ENCODE data around the gene PRSS57. TPM values are rescaled to one million over a fixed set of nuclear protein-coding genes. Genes with fewer than 3 reads are reported as not detected.

The PRSS57 gene
- polyA plus RNA-seq, 1 donor (not counting 4 experiments of a cell fraction or from before 2014, with no cell fraction given): not detected

DNA sequence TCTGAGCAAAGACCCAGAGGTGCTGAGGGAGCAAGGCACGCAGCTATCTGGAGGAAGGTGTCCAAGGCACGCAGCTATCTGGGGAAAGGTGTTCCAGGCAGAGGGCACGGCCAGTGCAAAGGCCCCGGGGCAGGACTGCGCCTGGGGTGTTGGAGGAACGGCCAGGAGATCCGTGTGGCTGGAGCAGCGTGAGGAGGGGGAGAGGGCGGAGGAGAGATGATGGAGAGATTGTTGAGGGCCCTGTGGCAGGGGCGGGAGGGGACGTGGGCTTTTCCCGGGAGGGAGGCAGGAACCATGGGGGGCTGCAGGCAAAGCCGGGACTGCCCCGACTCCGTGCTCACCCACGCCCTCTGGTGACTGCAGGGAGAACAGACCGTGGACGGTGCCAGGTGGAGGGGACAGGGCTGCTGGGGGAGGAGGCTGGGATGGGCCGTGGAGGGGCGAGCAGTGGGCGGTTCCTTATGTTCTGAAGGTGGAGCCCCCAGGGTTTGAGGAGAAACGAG lies 42.4 kb upstream of the PRSS57 start:
- no peak for DNase-seq (ENCODE audit: low read depth, low spot score)
- dilution Hi-C loops (cut with MboI; ENCODE audit: extremely low pct_ligation_motif_present, low sequenced_read_pairs): no loop called here
- H3K27me3 ChIP-seq (ENCODE audit: control insufficient read depth, extremely low read depth, insufficient read depth, low read length): no peaks in the 10 kb centered on the region
- no peak for TF ChIP-seq EZH2 (IDR thresholded peaks at IDR 0.05; ENCODE audit: low read length)
- TF ChIP-seq, protein P1, sequence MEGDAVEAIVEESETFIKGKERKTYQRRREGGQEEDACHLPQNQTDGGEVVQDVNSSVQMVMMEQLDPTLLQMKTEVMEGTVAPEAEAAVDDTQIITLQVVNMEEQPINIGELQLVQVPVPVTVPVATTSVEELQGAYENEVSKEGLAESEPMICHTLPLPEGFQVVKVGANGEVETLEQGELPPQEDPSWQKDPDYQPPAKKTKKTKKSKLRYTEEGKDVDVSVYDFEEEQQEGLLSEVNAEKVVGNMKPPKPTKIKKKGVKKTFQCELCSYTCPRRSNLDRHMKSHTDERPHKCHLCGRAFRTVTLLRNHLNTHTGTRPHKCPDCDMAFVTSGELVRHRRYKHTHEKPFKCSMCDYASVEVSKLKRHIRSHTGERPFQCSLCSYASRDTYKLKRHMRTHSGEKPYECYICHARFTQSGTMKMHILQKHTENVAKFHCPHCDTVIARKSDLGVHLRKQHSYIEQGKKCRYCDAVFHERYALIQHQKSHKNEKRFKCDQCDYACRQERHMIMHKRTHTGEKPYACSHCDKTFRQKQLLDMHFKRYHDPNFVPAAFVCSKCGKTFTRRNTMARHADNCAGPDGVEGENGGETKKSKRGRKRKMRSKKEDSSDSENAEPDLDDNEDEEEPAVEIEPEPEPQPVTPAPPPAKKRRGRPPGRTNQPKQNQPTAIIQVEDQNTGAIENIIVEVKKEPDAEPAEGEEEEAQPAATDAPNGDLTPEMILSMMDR (optimal IDR thresholded peaks at IDR 0.05 in 1 of 3, IDR thresholded peaks at IDR 0.05 in 1 of 3, conservative IDR thresholded peaks at IDR 0.05 in 1 of 3; ENCODE audit: extremely low read depth in 1 of 3, insufficient read depth in 2 of 3, low read length in 3 of 3): peak; percentile 39 to 86 (median 76)
- H3K4me1 ChIP-seq (ENCODE audit: control insufficient read depth, extremely low read depth, insufficient read depth, low read length): no peaks in the 10 kb centered on the region
- FAIRE-seq: no peak
- no peaks in the 10 kb centered on the region for H3K79me2 ChIP-seq (ENCODE audit: control insufficient read depth, insufficient read depth, low read length)
- H3K9me1 ChIP-seq (ENCODE audit: control insufficient read depth, extremely low read depth, insufficient read depth, low read length): no peaks in the 10 kb centered on the region
- no peak overlapping the region for H3K9ac ChIP-seq (ENCODE audit: control insufficient read depth, extremely low read depth, insufficient read depth, low read length)
- no peak overlapping the region for H3K4me2 ChIP-seq (ENCODE audit: control insufficient read depth, extremely low read depth, insufficient read depth, low read depth, low read length)
- H4K20me1 ChIP-seq (ENCODE audit: control insufficient read depth, extremely low read depth, insufficient read depth, low read length): no peaks in the 10 kb centered on the region
- H3K27ac ChIP-seq (ENCODE audit: control insufficient read depth, insufficient read depth, low read length): no peak overlapping the region
- H3K9me3 ChIP-seq (ENCODE audit: control insufficient read depth, low read depth, low read length): no peaks in the 10 kb centered on the region
- H3K4me3 ChIP-seq (ENCODE audit: control insufficient read depth in 2 of 3, extremely low read depth in 1 of 3, insufficient read depth in 2 of 3, low read depth in 1 of 3, low read length in 3 of 3): no peak overlapping the region
- no peak overlapping the region for H2AFZ ChIP-seq (ENCODE audit: control insufficient read depth, low read length)
- no peaks in the 10 kb centered on the region for H3K36me3 ChIP-seq (ENCODE audit: control insufficient read depth in 2 of 2, extremely low read depth in 1 of 2, insufficient read depth in 2 of 2, low read length in 2 of 2)

DNA sequence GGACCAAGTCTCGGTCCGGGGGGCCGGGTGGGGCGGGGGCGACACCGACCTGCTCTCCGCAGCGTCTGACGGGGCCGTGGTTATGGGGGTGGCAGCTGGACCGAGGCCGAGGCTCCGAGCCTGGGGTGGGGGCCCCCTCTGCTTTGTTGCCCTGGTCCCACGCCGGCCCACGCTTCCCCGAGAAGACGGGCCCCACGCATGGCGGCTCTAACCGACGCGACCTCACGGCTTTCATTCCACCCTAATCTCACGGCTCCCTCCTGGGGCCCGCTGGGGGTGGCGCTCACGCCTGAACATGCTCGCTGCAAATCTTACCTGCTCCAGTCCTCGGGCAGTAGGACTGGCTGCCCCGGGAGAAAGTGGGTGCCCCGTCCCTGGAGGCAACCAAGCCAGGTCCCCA lies 40.9 kb upstream of the PRSS57 start:
- H3K9me1 ChIP-seq (ENCODE audit: control insufficient read depth, extremely low read depth, insufficient read depth, low read length): no peaks in the 10 kb centered on the region
- no peaks in the 10 kb centered on the region for H3K36me3 ChIP-seq (ENCODE audit: control insufficient read depth in 2 of 2, extremely low read depth in 1 of 2, insufficient read depth in 2 of 2, low read length in 2 of 2)
- H3K4me3 ChIP-seq (ENCODE audit: control insufficient read depth in 2 of 3, extremely low read depth in 1 of 3, insufficient read depth in 2 of 3, low read depth in 1 of 3, low read length in 3 of 3): no peak overlapping the region
- H3K9ac ChIP-seq (ENCODE audit: control insufficient read depth, extremely low read depth, insufficient read depth, low read length): no peak overlapping the region
- FAIRE-seq (no peak), DNase-seq (ENCODE audit: low read depth, low spot score) (no peak)
- no peak overlapping the region for H3K4me2 ChIP-seq (ENCODE audit: control insufficient read depth, extremely low read depth, insufficient read depth, low read depth, low read length)
- no peaks in the 10 kb centered on the region for H3K4me1 ChIP-seq (ENCODE audit: control insufficient read depth, extremely low read depth, insufficient read depth, low read length)
- no peaks in the 10 kb centered on the region for H4K20me1 ChIP-seq (ENCODE audit: control insufficient read depth, extremely low read depth, insufficient read depth, low read length)
- H3K27ac ChIP-seq (ENCODE audit: control insufficient read depth, insufficient read depth, low read length): no peak overlapping the region
- dilution Hi-C loops (cut with MboI; ENCODE audit: extremely low pct_ligation_motif_present, low sequenced_read_pairs): no loop called here
- no peaks in the 10 kb centered on the region for H3K9me3 ChIP-seq (ENCODE audit: control insufficient read depth, low read depth, low read length)
- no peaks in the 10 kb centered on the region for H3K27me3 ChIP-seq (ENCODE audit: control insufficient read depth, extremely low read depth, insufficient read depth, low read length)
- H2AFZ ChIP-seq (ENCODE audit: control insufficient read depth, low read length): no peak overlapping the region
- TF ChIP-seq, protein P1 (optimal IDR thresholded peaks at IDR 0.05 in 1 of 3, IDR thresholded peaks at IDR 0.05 in 1 of 3, conservative IDR thresholded peaks at IDR 0.05 in 1 of 3; ENCODE audit: extremely low read depth in 1 of 3, insufficient read depth in 2 of 3, low read length in 3 of 3): no peak
- TF ChIP-seq EZH2 (IDR thresholded peaks at IDR 0.05; ENCODE audit: low read length): no peak
- H3K79me2 ChIP-seq (ENCODE audit: control insufficient read depth, insufficient read depth, low read length): no peaks in the 10 kb centered on the region

Measured in keratinocyte (primary cell).